Fibroblast of lung (primary cell): Measurements from ENCODE around the gene CFAP126. TPM values are rescaled to one million over a fixed set of nuclear protein-coding genes. Genes with fewer than 3 reads are reported as not detected.
A peak's percentile ranks its signal among the peaks of the same experiment; 100 is the strongest.
"Not testable (repeated sequence)": the region's sequence is repeated elsewhere in the genome, so short reads cannot be mapped to it uniquely, and the experiment has no call there.

Experiments
- DNase-seq, 2 donors: peaks; one replicate each; pipeline versions ENCODE4 v3.0.0 to v3.0.0-alpha.2; 2010; ENCODE audit warnings: low read depth in 2 of 2
- H2AFZ ChIP-seq: 2 replicates; pipeline ENCODE4 v1.5.1; 2012; ENCODE audit warnings: low read length, control low read depth, inconsistent platforms
- H3K27ac ChIP-seq: 2 replicates; pipeline ENCODE4 v1.5.1; 2011; ENCODE audit warnings: low read length, control low read depth; ENCODE audit not compliant: insufficient read depth
- H3K27me3 ChIP-seq: 2 replicates; pipeline ENCODE4 v1.5.1; 2011; ENCODE audit warnings: mild to moderate bottlenecking, low read length; ENCODE audit not compliant: control insufficient read depth, insufficient read depth
- H3K36me3 ChIP-seq: 2 replicates; pipeline ENCODE4 v1.5.1; 2011; ENCODE audit warnings: low read length; ENCODE audit not compliant: control insufficient read depth, insufficient read depth
- H3K4me1 ChIP-seq: 2 replicates; pipeline ENCODE4 v1.5.1; 2011; ENCODE audit warnings: low read length; ENCODE audit not compliant: control insufficient read depth, insufficient read depth; ENCODE audit errors: extremely low read depth
- H3K4me2 ChIP-seq: 2 replicates; pipeline ENCODE4 v1.5.1; 2011; ENCODE audit warnings: low read length, control low read depth; ENCODE audit not compliant: insufficient read depth; ENCODE audit errors: extremely low read depth
- H3K4me3 ChIP-seq, 4 experiments: fragments of 200-600 bp in 1 of 4; sonication (generic) in 1 of 4; replicated peaks in 1 of 4; 2 replicates each; pipeline ENCODE4 v1.5.1; 2011 to 2016; ENCODE audit warnings: low read length in 4 of 4, low read depth in 3 of 4, mild to moderate bottlenecking in 3 of 4, control low read depth in 2 of 4, inconsistent platforms in 1 of 4, mixed read lengths in 1 of 4; ENCODE audit not compliant: insufficient read depth in 1 of 4; ENCODE audit errors: control extremely low read depth in 1 of 4
- H3K79me2 ChIP-seq: 2 replicates; pipeline ENCODE4 v1.5.1; 2012; ENCODE audit warnings: mild to moderate bottlenecking, low read length, inconsistent platforms; ENCODE audit not compliant: control insufficient read depth, insufficient read depth
- H3K9ac ChIP-seq: 2 replicates; pipeline ENCODE4 v1.5.1; 2011; ENCODE audit warnings: mild to moderate bottlenecking, low read length, control low read depth; ENCODE audit not compliant: insufficient read depth
- H3K9me3 ChIP-seq: 2 replicates; pipeline ENCODE4 v1.5.1; 2012; ENCODE audit warnings: low read depth, low read length; ENCODE audit not compliant: control insufficient read depth, insufficient read depth
- H4K20me1 ChIP-seq: 2 replicates; pipeline ENCODE4 v1.5.1; 2011; ENCODE audit warnings: low read length; ENCODE audit not compliant: control insufficient read depth, insufficient read depth; ENCODE audit errors: extremely low read depth
- CTCF ChIP-seq, 2 donors: IDR thresholded peaks in 1 of 2; conservative IDR thresholded peaks in 1 of 2; 1 replicate in 1 of 2; 2 replicates in 1 of 2; pipeline ENCODE4 v1.5.1; 2011 to 2012; ENCODE audit warnings: low read length in 2 of 2, control low read depth in 1 of 2, inconsistent platforms in 1 of 2, low read depth in 1 of 2, mild to moderate bottlenecking in 1 of 2
- EZH2 ChIP-seq: IDR thresholded peaks from 2 replicates; pipeline ENCODE4 v1.5.1; 2012; ENCODE audit warnings: low read length, control low read depth, mild to moderate bottlenecking; ENCODE audit errors: missing control alignments
- polyA plus RNA-seq, 2 donors: library from polyadenylated mRNA; depleted of rRNA in 1 of 2; stranded (reverse) in 1 of 2; unstranded in 1 of 2; fragments of >200 nt; gene quantifications; 2 replicates each; pipeline ENCODE4 v1.2.1, GENCODE V29; 2011 to 2012; ENCODE audit warnings: missing spikeins in 1 of 2
- total RNA-seq: library from RNA; depleted of rRNA; stranded (reverse); fragments of >200 nt; gene quantifications from 2 replicates; pipeline ENCODE4 v1.2.1, GENCODE V29; 2014

CFAP126 gene
- total and polyA plus RNA-seq, 2 donors (not counting 1 experiment from before 2014, with no cell fraction given), result not detected

GRCh38 chr1:161398900-161399256 is 31.2 kb upstream of the CFAP126 start:
- no peaks in the 10 kb centered on the region for H3K27me3 ChIP-seq
- H3K27ac ChIP-seq, result peak overlapping the region; percentile 99
- peaks cover 2% of the 10 kb centered on the region for H3K4me1 ChIP-seq
- no peaks in the 10 kb centered on the region for H4K20me1 ChIP-seq
- H3K4me3 ChIP-seq, result peak overlapping the region; percentile 53 to 82 (median 82)
- H3K4me2 ChIP-seq, result peak overlapping the region; percentile 89
- H2AFZ ChIP-seq, result peak overlapping the region; percentile 95
- no peaks in the 10 kb centered on the region for H3K36me3 ChIP-seq
- no peaks in the 10 kb centered on the region for H3K79me2 ChIP-seq
- H3K9me3 ChIP-seq, result no peaks in the 10 kb centered on the region
- TF ChIP-seq CTCF (conservative IDR thresholded peaks at IDR 0.05 in 1 of 2, IDR thresholded peaks at IDR 0.05 in 1 of 2; ENCODE audit: low read depth in 1 of 2, low read length in 2 of 2), result no peak
- TF ChIP-seq EZH2, result no peak
- peak overlapping the region; percentile 95 for H3K9ac ChIP-seq
- DNase-seq, result no peak

GRCh38 chr1:161397038-161397437 is 29.4 kb upstream of the CFAP126 start:
- DNase-seq, H3K4me2 ChIP-seq, H3K27me3 ChIP-seq, H3K4me1 ChIP-seq, H3K79me2 ChIP-seq, H3K9me3 ChIP-seq, H2AFZ ChIP-seq, H3K27ac ChIP-seq, H3K4me3 ChIP-seq, H3K36me3 ChIP-seq, H4K20me1 ChIP-seq, H3K9ac ChIP-seq: not testable (repeated sequence)

- Histone ChIP-seq H3K4me3 (no peak overlapping the region), H3K27me3 (no peaks in the 10 kb centered on the region), H3K4me1 (peaks cover 3% of the 10 kb centered on the region), H3K9me3 (no peaks in the 10 kb centered on the region), H4K20me1 (no peaks in the 10 kb centered on the region), H3K9ac (no peak overlapping the region), H3K79me2 (no peaks in the 10 kb centered on the region), H3K36me3 (no peaks in the 10 kb centered on the region), H3K27ac (no peak overlapping the region), H3K4me2 (no peak overlapping the region), H2AFZ (no peak overlapping the region)
- no peak for TF ChIP-seq CTCF (conservative IDR thresholded peaks at IDR 0.05 in 1 of 2, IDR thresholded peaks at IDR 0.05 in 1 of 2; ENCODE audit: low read depth in 1 of 2, low read length in 2 of 2)
- no peak for TF ChIP-seq EZH2
- DNase-seq, result no peak
Observed at GRCh38 chr1:161393151-161393550, 25.5 kb upstream of the CFAP126 start.
